ENCODE results near the gene SLAIN1. TPM values are rescaled to one million over a fixed set of nuclear protein-coding genes. Genes with fewer than 3 reads are reported as not detected.

Gene SLAIN1
- total and polyA plus RNA-seq, 12 donors = 5.5 to 26.7 (median 14.1) TPM

- intact Hi-C loops (cut with DNase I) = no loop called here
- Histone ChIP-seq H3K9me3 (replicated peaks in 1 of 3) (no peaks in the 10 kb centered on the region), H3K27ac (no peak overlapping the region), H3K4me3 (no peak overlapping the region), H3K4me1 (replicated peaks in 1 of 2) (no peaks in the 10 kb centered on the region), H3K36me3 (replicated peaks in 1 of 2) (no peaks in the 10 kb centered on the region), H3K27me3 (no peaks in the 10 kb centered on the region)
- no peak for DNase-seq
- no peak for TF ChIP-seq CTCF (IDR thresholded peaks at IDR 0.05)
- TF ChIP-seq POLR2A (IDR thresholded peaks at IDR 0.05) = no peak
- 50 to 74% (median 66%) methylated on average over 1 of the region's 1 CpG for WGBS, 4 donors
Observed at GRCh38 chr13:77774181-77774580, 76.7 kb downstream of the SLAIN1 start.

GRCh38 chr13:77776704-77777103 lies 79.2 kb downstream of the SLAIN1 start:
- peaks cover 0 to 6% of the 10 kb centered on the region in 2 donors for H3K4me1 ChIP-seq (replicated peaks in 1 of 2)
- no peak for TF ChIP-seq CTCF (IDR thresholded peaks at IDR 0.05)
- intact Hi-C loops (cut with DNase I) = loop anchor here (5.0 kb wide), 2 partner anchors 341 to 351 kb away; no protein-coding TSS in a partner anchor
- WGBS, 4 donors = 53 to 57% (median 54%) methylated on average over 4 of the region's 4 CpGs
- no peaks in the 10 kb centered on the region for H3K9me3 ChIP-seq (replicated peaks in 1 of 3)
- DNase-seq = no peak
- no peaks in the 10 kb centered on the region for H3K36me3 ChIP-seq (replicated peaks in 1 of 2)
- H3K27ac ChIP-seq = no peak overlapping the region
- H3K4me3 ChIP-seq = no peak overlapping the region
- H3K27me3 ChIP-seq = no peaks in the 10 kb centered on the region

- Histone ChIP-seq H3K27ac (no peak overlapping the region), H3K27me3 (no peaks in the 10 kb centered on the region), H3K9me3 (replicated peaks in 1 of 3) (no peaks in the 10 kb centered on the region), H3K4me3 (peak overlapping the region in 1 of 4 donors; percentile 2), H3K36me3 (replicated peaks in 1 of 2) (no peaks in the 10 kb centered on the region), H3K4me1 (replicated peaks in 1 of 2) (peaks cover 0 to 6% of the 10 kb centered on the region in 2 donors)
- intact Hi-C loops (cut with DNase I) = loop anchor here (5.0 kb wide), 2 partner anchors 338 to 348 kb away; no protein-coding TSS in a partner anchor
- DNase-seq = peak; percentile 23 to 68 (median 40)
- no peak for TF ChIP-seq POLR2A (IDR thresholded peaks at IDR 0.05)
- TF ChIP-seq CTCF (IDR thresholded peaks at IDR 0.05) = peak; percentile 46 to 81 (median 74)
- 19 to 21% (median 21%) methylated on average over 3 of the region's 3 CpGs for WGBS, 4 donors
Observed at GRCh38 chr13:77779552-77780272, 82.2 kb downstream of the SLAIN1 start.

- intact Hi-C loops (cut with DNase I) = no loop called here
- DNase-seq = no peak
- Histone ChIP-seq H3K9me3 (replicated peaks in 1 of 3) (no peaks in the 10 kb centered on the region), H3K27me3 (no peaks in the 10 kb centered on the region), H3K4me1 (replicated peaks in 1 of 2) (peaks cover 0 to 6% of the 10 kb centered on the region in 2 donors), H3K36me3 (replicated peaks in 1 of 2) (no peaks in the 10 kb centered on the region), H3K27ac (no peak overlapping the region), H3K4me3 (no peak overlapping the region)
- TF ChIP-seq CTCF (IDR thresholded peaks at IDR 0.05) (no peak), POLR2A (IDR thresholded peaks at IDR 0.05) (no peak)
Observed at GRCh38 chr13:77781808-77782207, 84.3 kb downstream of the SLAIN1 start.
